Naive B cell (primary cell): ENCODE data around the gene ZNF384. TPM values are rescaled to one million over a fixed set of nuclear protein-coding genes. Genes with fewer than 3 reads are reported as not detected.
A peak's percentile ranks its signal among the peaks of the same experiment; 100 is the strongest.

Experiments used
- ATAC-seq, 2 donors: fragments of 150-1000 bp; cut with Tn5 transposase; 2 replicates each; pipeline ENCODE4 v1.10.0; 2021; ENCODE audit warnings: low read depth in 2 of 2, mild to moderate bottlenecking in 2 of 2, moderate library complexity in 2 of 2
- DNase-seq: peaks from one replicate; pipeline ENCODE4 v3.0.0; 2022
- H3K27ac Mint-ChIP-seq, 6 donors: one replicate each; pipeline ENCODE4 v1.8.0; 2020 to 2022; ENCODE audit warnings: mild to moderate bottlenecking in 6 of 6, mixed read lengths in 6 of 6, moderate library complexity in 5 of 6, inconsistent platforms in 2 of 6
- H3K27me3 Mint-ChIP-seq, 3 donors: one replicate each; pipeline ENCODE4 v1.8.0; 2021 to 2022; ENCODE audit warnings: mixed read lengths in 3 of 3, mild to moderate bottlenecking in 1 of 3
- H3K36me3 Mint-ChIP-seq, 2 donors: one replicate each; pipeline ENCODE4 v1.8.0; 2020 to 2022; ENCODE audit warnings: mixed read lengths in 2 of 2, inconsistent platforms in 1 of 2, mild to moderate bottlenecking in 1 of 2
- H3K4me1 Mint-ChIP-seq, 3 donors: one replicate each; pipeline ENCODE4 v1.8.0; 2020 to 2022; ENCODE audit warnings: mixed read lengths in 3 of 3, inconsistent platforms in 1 of 3, mild to moderate bottlenecking in 1 of 3, moderate library complexity in 1 of 3
- H3K4me3 Mint-ChIP-seq, 8 donors: one replicate each; pipeline ENCODE4 v1.8.0; 2020 to 2022; ENCODE audit warnings: mild to moderate bottlenecking in 8 of 8, mixed read lengths in 8 of 8, moderate library complexity in 8 of 8, inconsistent platforms in 2 of 8
- H3K9me3 Mint-ChIP-seq, 7 donors: one replicate each; pipeline ENCODE4 v1.8.0; 2020 to 2022; ENCODE audit warnings: mixed read lengths in 7 of 7, mild to moderate bottlenecking in 5 of 7, inconsistent platforms in 2 of 7, moderate library complexity in 1 of 7
- polyA plus RNA-seq, 6 donors: library from polyadenylated mRNA; unstranded; fragments of 300-500 nt; fragmentation: Illumina TruSeq; gene quantifications; one replicate each; pipeline ENCODE4 v1.2.3, GENCODE V29; 2021; ENCODE audit warnings: low read depth in 6 of 6

Gene ZNF384
- 10 to 100 TPM; 13.5 to 39.7 (median 23.2) TPM for polyA plus RNA-seq

DNA sequence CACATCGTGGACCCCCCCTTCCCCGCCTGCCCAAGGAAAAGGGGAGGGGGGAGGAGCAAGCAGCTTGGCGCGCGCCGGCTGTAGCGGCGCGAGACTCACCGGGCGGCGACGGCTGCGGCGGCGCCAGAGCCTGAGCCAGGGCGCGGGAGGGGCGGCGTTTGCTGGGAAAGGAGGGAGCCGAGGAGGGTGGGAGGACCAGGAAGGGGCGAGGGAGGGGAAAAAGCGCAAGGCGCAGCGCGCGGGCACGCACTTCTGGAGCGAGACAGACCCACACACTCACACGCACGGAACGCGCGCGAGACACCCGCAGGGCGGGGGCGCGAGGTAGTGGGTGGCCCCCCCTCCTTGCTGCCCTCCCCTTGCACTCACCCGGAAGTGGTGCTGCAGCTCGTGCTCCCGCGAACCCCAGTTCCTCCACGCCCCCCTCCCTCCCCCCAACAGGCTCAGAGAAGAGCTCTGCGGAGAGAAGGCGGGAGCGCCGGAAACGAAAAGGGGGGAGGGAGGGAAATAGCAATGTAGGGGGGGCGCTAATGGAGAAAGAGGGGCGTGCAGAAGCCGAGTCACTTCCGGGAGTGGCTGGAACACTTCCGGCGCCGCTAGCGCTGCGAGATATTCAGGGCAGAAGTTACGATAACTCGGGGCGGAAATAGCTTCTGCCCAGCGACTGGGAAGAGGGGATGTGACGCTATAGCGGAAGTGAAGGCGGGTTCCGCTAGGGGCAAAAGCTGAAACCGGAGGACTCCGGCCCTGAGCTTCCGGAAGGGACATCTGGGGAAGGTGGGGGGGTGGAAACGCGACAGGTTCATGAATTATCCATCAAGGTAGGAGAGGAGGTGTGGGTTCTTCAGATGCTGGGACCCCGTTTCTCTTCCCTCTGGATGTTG is at the start of gene ZNF384:
Gene ZNF384 (minus strand): TSS at position 377 of the 884 bp plus-strand sequence. CDS start 9,855 bp downstream, outside the sequence.
- ATAC-seq, result peak; percentile 82 to 83
- peak within 1 kb of the TSS; percentile 95 to 99 (median 98) for H3K27ac Mint-ChIP-seq
- peak; percentile 95 for DNase-seq
- H3K9me3 Mint-ChIP-seq, result no peaks in the 10 kb centered on the region
- peak within 1 kb of the TSS; percentile 87 to 97 (median 96) for H3K4me3 Mint-ChIP-seq
- no peaks in the 10 kb centered on the region for H3K36me3 Mint-ChIP-seq
- H3K27me3 Mint-ChIP-seq, result no peaks in the 10 kb centered on the region
- peaks cover 41 to 75% (median 55%) of the 10 kb centered on the region in 3 donors for H3K4me1 Mint-ChIP-seq

- H3K27me3 Mint-ChIP-seq, result no peaks in the 10 kb centered on the region
- H3K36me3 Mint-ChIP-seq, result peaks cover 0 to 5% of the 10 kb centered on the region in 2 donors
- H3K9me3 Mint-ChIP-seq, result no peaks in the 10 kb centered on the region
Observed at GRCh38 chr12:6736754-6737153, 47.6 kb upstream of the ZNF384 start.

DNA sequence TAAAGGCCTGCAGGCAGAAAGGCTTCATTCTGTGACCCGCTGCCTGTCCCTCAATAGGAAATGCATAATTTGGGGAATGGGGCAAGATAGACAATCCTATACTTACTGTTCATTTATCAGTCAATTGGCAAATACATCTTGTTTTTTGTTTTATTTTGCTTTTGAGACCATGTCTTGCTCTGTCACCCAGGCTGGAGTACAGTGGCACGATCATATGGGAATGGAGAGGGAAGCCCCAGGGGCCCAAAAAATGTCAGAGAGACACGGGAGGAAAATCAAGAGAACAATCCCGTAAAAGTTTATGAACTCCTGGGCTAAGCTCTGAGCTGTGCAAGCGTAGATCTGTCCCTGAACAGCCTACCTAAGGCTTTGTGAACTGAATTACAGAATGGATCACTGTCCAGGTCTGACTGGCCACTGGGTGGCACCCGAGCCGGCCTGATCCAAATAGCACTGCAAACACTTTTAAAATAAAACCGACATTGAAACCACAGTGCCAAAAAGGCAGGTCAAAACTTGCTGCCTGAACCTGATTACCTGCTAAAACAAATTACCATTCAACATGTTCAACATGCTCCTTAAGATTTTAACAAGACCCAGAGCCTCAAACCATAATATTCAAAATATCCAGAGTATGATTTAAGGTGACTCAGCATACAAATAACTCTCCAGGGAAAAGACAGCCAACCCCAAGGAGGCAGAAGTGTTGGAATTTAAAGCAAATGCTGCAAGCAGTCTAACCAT is 46.4 kb upstream of the ZNF384 start:
- H3K27me3 Mint-ChIP-seq, result no peaks in the 10 kb centered on the region
- H3K9me3 Mint-ChIP-seq, result no peaks in the 10 kb centered on the region
- peaks cover 5 to 8% of the 10 kb centered on the region in 2 donors for H3K36me3 Mint-ChIP-seq
- DNase-seq (peak; percentile 19), ATAC-seq (peak; percentile 61 to 63)
- peak overlapping the region in 1 of 6 donors; percentile 21 for H3K27ac Mint-ChIP-seq
- peaks cover 3 to 6% (median 6%) of the 10 kb centered on the region in 3 donors for H3K4me1 Mint-ChIP-seq
- H3K4me3 Mint-ChIP-seq, result no peak overlapping the region

More at GRCh38 chr12:6736754-6737153, 47.6 kb upstream of the ZNF384 start:
- Mint-ChIP-seq H3K4me3 (no peak overlapping the region), H3K4me1 (peaks cover 0 to 6% (median 0%) of the 10 kb centered on the region in 3 donors), H3K27ac (no peak overlapping the region)
- ATAC-seq, result no peak
- DNase-seq, result no peak

- ATAC-seq, result no peak
- Mint-ChIP-seq H3K4me1 (peaks cover 6% of the 10 kb centered on the region in 3 donors), H3K27me3 (no peaks in the 10 kb centered on the region), H3K9me3 (no peaks in the 10 kb centered on the region), H3K4me3 (no peak overlapping the region), H3K36me3 (peaks cover 5 to 17% of the 10 kb centered on the region in 2 donors), H3K27ac (peak overlapping the region in 1 of 6 donors; percentile 42)
- no peak for DNase-seq
Observed at GRCh38 chr12:6734506-6735387, 45.6 kb upstream of the ZNF384 start.

DNA sequence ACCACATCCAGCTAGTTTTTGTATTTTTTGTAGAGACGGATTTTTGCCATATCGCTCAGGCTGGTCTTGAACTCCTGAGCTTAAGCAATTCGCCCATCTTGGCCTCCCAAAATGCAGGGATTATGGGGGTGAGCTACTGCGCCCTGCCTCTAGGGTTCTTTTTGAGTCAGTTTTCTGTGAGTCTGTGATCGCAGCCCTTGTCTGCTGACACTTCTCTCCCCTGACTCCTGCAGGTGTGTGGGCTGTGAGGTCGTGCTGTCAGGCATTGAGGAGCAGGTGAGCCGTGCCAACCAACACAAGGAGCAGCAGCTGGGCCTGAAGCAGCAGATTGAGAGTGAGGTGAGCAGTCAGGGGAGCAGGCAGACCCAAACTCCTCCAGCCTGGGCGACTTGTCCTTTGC is 41.0 kb upstream of the ZNF384 start:
- Mint-ChIP-seq H3K9me3 (no peaks in the 10 kb centered on the region), H3K36me3 (peaks cover 0 to 29% of the 10 kb centered on the region in 2 donors), H3K4me3 (no peak overlapping the region), H3K27me3 (no peaks in the 10 kb centered on the region), H3K4me1 (peaks cover 11 to 15% (median 14%) of the 10 kb centered on the region in 3 donors), H3K27ac (no peak overlapping the region)
- ATAC-seq, result no peak
- DNase-seq, result no peak

DNA sequence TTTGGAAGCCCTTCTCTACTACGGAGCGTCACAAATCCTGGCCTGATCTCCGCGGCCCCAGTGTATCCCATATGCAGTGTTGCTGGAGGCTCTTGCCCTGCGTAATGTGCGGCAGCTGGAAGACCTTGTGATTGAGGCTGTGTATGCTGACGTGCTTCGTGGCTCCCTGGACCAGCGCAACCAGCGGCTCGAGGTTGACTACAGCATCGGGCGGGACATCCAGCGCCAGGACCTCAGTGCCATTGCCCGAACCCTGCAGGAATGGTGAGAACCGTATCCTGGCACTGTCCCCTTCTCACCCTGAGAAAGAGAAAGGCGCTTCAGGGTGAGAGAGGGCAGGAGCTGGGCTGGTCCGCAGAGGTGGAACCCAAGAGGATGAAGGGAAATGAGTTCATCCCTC is 40.0 kb upstream of the ZNF384 start:
- no peak for DNase-seq
- peaks cover 17 to 21% (median 19%) of the 10 kb centered on the region in 3 donors for H3K4me1 Mint-ChIP-seq
- H3K27me3 Mint-ChIP-seq, result no peaks in the 10 kb centered on the region
- H3K27ac Mint-ChIP-seq, result no peak overlapping the region
- peaks cover 0 to 29% of the 10 kb centered on the region in 2 donors for H3K36me3 Mint-ChIP-seq
- no peak overlapping the region for H3K4me3 Mint-ChIP-seq
- H3K9me3 Mint-ChIP-seq, result no peaks in the 10 kb centered on the region
- no peak for ATAC-seq

- Mint-ChIP-seq H3K4me1 (peaks cover 20 to 29% (median 23%) of the 10 kb centered on the region in 3 donors), H3K4me3 (peak overlapping the region in 5 of 8 donors; percentile 63 to 94 (median 84)), H3K36me3 (peaks cover 0 to 18% of the 10 kb centered on the region in 2 donors), H3K27me3 (peaks cover 0 to 4% (median 0%) of the 10 kb centered on the region in 3 donors), H3K9me3 (peaks cover 0 to 3% (median 0%) of the 10 kb centered on the region in 7 donors), H3K27ac (peak overlapping the region in 3 of 6 donors; percentile 49 to 78 (median 57))
- DNase-seq (no peak), ATAC-seq (no peak)
Observed at GRCh38 chr12:6725350-6725749, 36.2 kb upstream of the ZNF384 start.

GRCh38 chr12:6724409-6724797 is 35.2 kb upstream of the ZNF384 start:
- DNase-seq (peak; percentile 44), ATAC-seq (peak; percentile 19 to 24)

GRCh38 chr12:6723607-6724408 is 34.6 kb upstream of the ZNF384 start, which contains the start of gene COPS7A:
Gene COPS7A (plus strand): TSS chr12:6724046. CDS start chr12:6724657, 611 bp downstream.
- peak; percentile 97 for DNase-seq
- Mint-ChIP-seq H3K4me3 (peak within 1 kb of the TSS; percentile 81 to 97 (median 94)), H3K9me3 (peaks cover 0 to 3% (median 0%) of the 10 kb centered on the region in 7 donors), H3K36me3 (peaks cover 0 to 8% of the 10 kb centered on the region in 2 donors), H3K27me3 (peaks cover 0 to 4% (median 0%) of the 10 kb centered on the region in 3 donors), H3K27ac (peak within 1 kb of the TSS; percentile 87 to 99 (median 96)), H3K4me1 (peaks cover 20 to 29% (median 21%) of the 10 kb centered on the region in 3 donors)
- peak; percentile 88 to 89 for ATAC-seq

More at GRCh38 chr12:6724409-6724797, 35.2 kb upstream of the ZNF384 start:
- H3K4me1 Mint-ChIP-seq, result peaks cover 20 to 29% (median 21%) of the 10 kb centered on the region in 3 donors
- H3K4me3 Mint-ChIP-seq, result peak overlapping the region; percentile 81 to 97 (median 94)
- peaks cover 0 to 3% (median 0%) of the 10 kb centered on the region in 7 donors for H3K9me3 Mint-ChIP-seq
- H3K36me3 Mint-ChIP-seq, result peaks cover 0 to 8% of the 10 kb centered on the region in 2 donors
- H3K27me3 Mint-ChIP-seq, result peaks cover 0 to 4% (median 0%) of the 10 kb centered on the region in 3 donors
- H3K27ac Mint-ChIP-seq, result peak overlapping the region; percentile 87 to 99 (median 96)

GRCh38 chr12:6722863-6723262 is 33.7 kb upstream of the ZNF384 start:
- DNase-seq, result no peak
- Mint-ChIP-seq H3K27ac (peak overlapping the region in 1 of 6 donors; percentile 27), H3K4me1 (peaks cover 20 to 29% (median 21%) of the 10 kb centered on the region in 3 donors), H3K36me3 (peaks cover 0 to 8% of the 10 kb centered on the region in 2 donors), H3K9me3 (peaks cover 0 to 3% (median 0%) of the 10 kb centered on the region in 7 donors), H3K27me3 (peaks cover 0 to 4% (median 0%) of the 10 kb centered on the region in 3 donors), H3K4me3 (peak overlapping the region in 1 of 8 donors; percentile 84)
- ATAC-seq, result no peak

DNA sequence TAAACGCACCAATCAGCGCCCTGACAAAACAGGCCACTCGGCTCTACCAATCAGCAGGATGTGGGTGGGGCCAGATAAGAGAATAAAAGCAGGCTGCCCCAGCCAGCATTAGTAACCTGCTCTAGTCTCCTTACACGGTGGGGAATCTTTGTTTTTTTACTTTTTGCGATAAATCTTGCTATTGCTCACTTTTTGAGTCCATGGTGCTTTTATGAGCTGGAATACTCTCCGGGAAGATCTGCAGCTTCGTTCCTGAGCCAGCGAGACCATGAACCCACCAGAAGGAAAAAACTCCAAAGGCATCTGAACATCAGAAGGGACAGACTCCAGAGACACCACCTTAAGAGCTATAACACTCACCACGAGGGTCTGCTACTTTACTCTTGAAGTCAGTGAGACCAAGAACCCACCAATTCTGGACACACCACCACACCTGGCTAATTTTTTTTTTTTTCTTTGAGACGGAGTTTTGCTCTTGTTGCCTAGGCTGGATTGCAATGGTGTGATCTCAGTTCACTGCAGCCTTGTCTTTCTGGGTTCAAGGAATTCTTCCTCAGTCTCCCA is 27.8 kb upstream of the ZNF384 start:
- no peaks in the 10 kb centered on the region for H3K4me1 Mint-ChIP-seq
- ATAC-seq (no peak), DNase-seq (no peak)
- no peak overlapping the region for H3K4me3 Mint-ChIP-seq
- H3K27ac Mint-ChIP-seq, result no peak overlapping the region
- no peaks in the 10 kb centered on the region for H3K36me3 Mint-ChIP-seq
- H3K27me3 Mint-ChIP-seq, result peaks cover 0 to 9% (median 7%) of the 10 kb centered on the region in 3 donors
- H3K9me3 Mint-ChIP-seq, result no peaks in the 10 kb centered on the region
